ENCODE results near the gene GNPTG. TPM values are rescaled to one million over a fixed set of nuclear protein-coding genes. Genes with fewer than 3 reads are reported as not detected.

The GNPTG gene
- total RNA-seq, 3 donors from 2014 or later: 50.1 to 68.9 (median 57.3) TPM

GRCh38 chr16:1371054-1371978 is 19.6 kb downstream of the GNPTG start:
- TF ChIP-seq CTCF (IDR thresholded peaks at IDR 0.05): no peak
- intact Hi-C loops (cut with DNase I, micrococcal nuclease): no loop called here
- peaks cover 5% of the 10 kb centered on the region for H3K36me3 ChIP-seq (ENCODE audit: low read depth)
- H3K4me1 ChIP-seq (ENCODE audit: low read depth): no peaks in the 10 kb centered on the region
- DNase-seq (no peak), ATAC-seq (no peak)
- no peaks in the 10 kb centered on the region for H3K9me3 ChIP-seq
- no peak overlapping the region for H3K4me3 ChIP-seq

- Histone ChIP-seq H3K9me3 (no peaks in the 10 kb centered on the region), H3K4me1 (ENCODE audit: low read depth) (no peaks in the 10 kb centered on the region), H3K4me3 (no peak overlapping the region), H3K36me3 (ENCODE audit: low read depth) (no peaks in the 10 kb centered on the region)
- DNase-seq (no peak), ATAC-seq (no peak)
- intact Hi-C loops (cut with DNase I, micrococcal nuclease): no loop called here
- no peak for TF ChIP-seq CTCF (IDR thresholded peaks at IDR 0.05)
Measured at GRCh38 chr16:1372292-1372950, 20.7 kb downstream of the GNPTG start.

GRCh38 chr16:1374418-1375297 is 22.9 kb downstream of the GNPTG start:
- TF ChIP-seq CTCF (IDR thresholded peaks at IDR 0.05): no peak
- ATAC-seq (no peak), DNase-seq (no peak)
- intact Hi-C loops (cut with DNase I, micrococcal nuclease): no loop called here
- Histone ChIP-seq H3K9me3 (no peaks in the 10 kb centered on the region), H3K4me1 (ENCODE audit: low read depth) (peaks cover 8% of the 10 kb centered on the region), H3K36me3 (ENCODE audit: low read depth) (no peaks in the 10 kb centered on the region), H3K4me3 (no peak overlapping the region)

GRCh38 chr16:1375298-1375640 is 23.5 kb downstream of the GNPTG start:
- intact Hi-C loops (cut with DNase I, micrococcal nuclease): no loop called here
- no peak overlapping the region for H3K4me3 ChIP-seq
- H3K9me3 ChIP-seq: no peaks in the 10 kb centered on the region
- DNase-seq (no peak), ATAC-seq (no peak)
- peaks cover 8% of the 10 kb centered on the region for H3K4me1 ChIP-seq (ENCODE audit: low read depth)
- no peaks in the 10 kb centered on the region for H3K36me3 ChIP-seq (ENCODE audit: low read depth)
- no peak for TF ChIP-seq CTCF (IDR thresholded peaks at IDR 0.05)

GRCh38 chr16:1375741-1376410 is 24.1 kb downstream of the GNPTG start:
- no peaks in the 10 kb centered on the region for H3K36me3 ChIP-seq (ENCODE audit: low read depth)
- DNase-seq (no peak), ATAC-seq (no peak)
- intact Hi-C loops (cut with DNase I, micrococcal nuclease): no loop called here
- H3K4me1 ChIP-seq (ENCODE audit: low read depth): peaks cover 8% of the 10 kb centered on the region
- no peak overlapping the region for H3K4me3 ChIP-seq
- no peaks in the 10 kb centered on the region for H3K9me3 ChIP-seq
- TF ChIP-seq CTCF (IDR thresholded peaks at IDR 0.05): no peak
